ENCODE measurements around the gene ZNF521.
"Not testable (repeated sequence)": the region's sequence is repeated elsewhere in the genome, so short reads cannot be mapped to it uniquely, and the experiment has no call there.

The ZNF521 gene

DNA sequence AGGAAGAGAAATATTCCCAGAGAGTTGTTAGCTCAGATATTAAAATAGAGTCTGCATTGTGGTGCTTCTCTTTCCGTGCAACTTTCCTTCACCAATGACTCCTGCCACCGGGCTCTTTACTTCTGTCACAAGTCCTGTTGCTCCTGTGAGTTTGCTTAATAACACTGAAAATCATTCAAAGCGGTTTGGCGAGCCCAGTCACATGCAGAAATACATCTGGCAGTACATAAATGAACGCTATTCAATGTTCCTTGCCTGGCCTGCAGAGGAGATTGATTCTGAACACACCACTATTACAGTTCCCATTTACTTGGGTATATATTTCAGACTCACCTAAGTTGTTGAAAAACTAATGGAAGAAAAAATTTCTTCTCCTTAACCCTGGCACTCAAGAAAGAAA lies 276.6 kb downstream of the ZNF521 start:
- DNase-seq (ENCODE audit: low spot score), result no peak

GRCh38 chr18:25074925-25075324 lies 277.0 kb downstream of the ZNF521 start:
- DNase-seq (ENCODE audit: low spot score), result no peak

DNA sequence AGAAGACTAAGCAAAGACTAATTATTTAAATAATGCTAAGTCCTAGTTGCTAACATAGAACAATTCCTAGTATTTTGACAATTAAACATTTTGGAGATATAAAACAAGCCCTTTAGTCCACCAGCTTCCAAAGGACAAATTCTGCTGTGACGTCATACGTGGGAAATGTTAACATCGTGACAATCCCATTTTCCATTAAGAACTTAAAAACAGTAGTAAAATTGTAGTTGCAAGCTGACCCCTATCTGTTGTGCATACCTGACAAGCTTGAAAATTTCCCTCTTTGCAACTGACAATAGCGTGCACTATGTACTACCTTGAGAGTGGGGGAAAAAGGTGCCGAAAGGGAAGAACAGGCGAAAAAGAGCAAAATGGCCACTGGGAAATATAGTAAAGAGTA lies 279.8 kb downstream of the ZNF521 start:
- no peak for DNase-seq (ENCODE audit: low spot score)

DNA sequence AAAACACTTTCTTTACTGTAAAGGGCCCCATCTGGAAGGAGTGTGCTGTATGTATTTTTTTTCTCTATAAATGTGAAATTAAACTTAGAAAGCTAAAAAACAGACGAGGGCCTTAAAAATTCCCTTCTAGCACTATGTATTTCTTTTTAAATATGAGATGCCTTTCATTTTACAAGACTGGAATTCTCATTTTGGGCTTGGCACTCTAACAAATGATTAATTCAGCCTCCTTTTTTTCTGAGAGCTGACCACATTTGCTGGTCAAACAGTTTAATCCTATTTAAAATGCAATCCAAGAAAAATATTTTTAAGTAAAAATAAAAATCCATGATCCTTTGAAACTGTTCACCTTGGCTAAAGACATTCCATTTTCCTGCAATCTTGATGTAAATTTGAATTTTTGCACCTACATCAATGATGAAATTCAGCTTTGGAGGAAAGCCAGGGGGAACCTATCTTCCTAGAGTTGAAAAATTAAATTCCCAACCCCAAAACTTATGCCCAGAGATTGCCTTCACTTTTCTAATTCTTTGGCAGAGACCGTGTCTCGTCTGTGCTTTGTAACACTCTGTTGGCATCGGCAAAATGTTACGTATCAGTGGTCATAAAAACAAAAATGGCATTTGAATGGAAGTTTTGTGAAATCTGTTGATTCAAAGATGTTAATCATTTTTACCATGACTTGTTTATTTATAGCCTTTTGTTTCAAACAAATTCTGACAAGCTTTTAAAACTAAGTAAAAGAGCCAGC lies 284.5 kb downstream of the ZNF521 start:
- DNase-seq (ENCODE audit: low spot score), result peak; percentile 41

GRCh38 chr18:25066516-25066915 lies 285.4 kb downstream of the ZNF521 start:
- no peak for DNase-seq (ENCODE audit: low spot score)

GRCh38 chr18:25062720-25063119 lies 289.2 kb downstream of the ZNF521 start:
- DNase-seq (ENCODE audit: low spot score), result no peak

DNA sequence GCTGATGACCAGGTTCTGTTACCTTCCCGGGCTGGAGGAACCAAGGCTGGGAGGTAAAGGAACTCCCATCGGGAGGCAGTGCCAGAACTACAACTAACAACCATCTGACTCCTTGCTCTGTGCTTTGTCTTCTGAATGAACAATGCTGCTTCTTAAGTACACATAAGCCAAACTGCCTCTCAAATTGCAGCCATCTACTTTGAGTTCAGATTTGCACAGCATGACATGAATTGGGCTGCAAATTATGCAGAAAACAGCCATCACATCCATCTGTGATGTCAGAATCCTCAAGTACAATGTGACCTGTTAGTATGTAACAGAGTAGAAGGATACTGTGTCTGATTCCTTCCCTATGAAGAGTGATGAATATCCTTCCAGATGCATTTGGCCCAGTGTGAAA lies 290.6 kb downstream of the ZNF521 start:
- DNase-seq (ENCODE audit: low spot score), result no peak

- no peak for DNase-seq (ENCODE audit: low spot score)
These were observed 293.4 kb downstream of the ZNF521 start for GRCh38 chr18:25058521-25058920.

DNA sequence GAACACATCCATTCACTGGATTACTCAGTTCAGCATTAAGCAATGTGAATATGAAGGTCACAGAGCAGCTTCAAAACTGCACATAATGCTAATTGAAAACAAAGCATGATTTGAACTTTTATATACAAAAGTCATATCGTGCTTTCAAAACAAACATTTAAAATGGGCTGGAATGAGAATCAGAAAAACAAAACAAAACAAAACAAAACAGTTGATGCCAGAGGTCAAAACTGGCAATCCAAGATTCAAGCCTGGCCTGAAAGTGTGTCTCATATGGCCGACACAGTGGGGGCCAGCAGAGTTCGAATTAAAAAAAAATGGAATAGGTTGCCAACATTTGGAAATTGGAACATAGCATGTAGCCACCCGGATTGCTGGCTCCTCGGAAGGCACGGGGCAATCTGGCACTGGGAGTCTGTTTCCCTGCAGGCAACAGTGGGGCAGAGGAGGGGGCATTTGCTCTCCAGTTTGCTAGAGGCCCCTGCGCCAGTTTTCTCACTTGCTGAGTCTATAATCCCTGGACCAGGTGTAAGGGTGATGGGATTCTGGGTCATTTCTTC lies 294.4 kb downstream of the ZNF521 start:
- DNase-seq (ENCODE audit: low spot score), result no peak

DNA sequence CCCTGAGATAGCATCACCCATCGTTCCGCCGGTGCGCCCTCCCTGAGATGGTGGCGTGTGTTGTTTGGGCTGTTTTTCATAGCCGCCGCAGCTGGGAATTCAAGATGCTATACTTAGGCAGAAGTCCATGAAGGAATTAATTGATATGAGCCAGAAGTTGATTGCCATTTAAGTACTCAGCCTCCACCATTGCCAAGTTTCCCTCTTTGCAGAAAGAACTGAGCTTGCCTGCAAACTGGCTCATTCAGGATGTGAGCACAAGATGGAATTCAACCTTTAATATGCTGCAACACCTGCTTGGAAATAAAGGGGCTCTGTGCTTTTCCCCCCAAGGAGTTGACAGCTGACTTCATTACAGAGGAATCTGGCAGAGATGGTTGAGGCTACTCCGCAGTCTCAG lies 295.5 kb downstream of the ZNF521 start:
- no peak for DNase-seq (ENCODE audit: low spot score)

- peak; percentile 29 for DNase-seq (ENCODE audit: low spot score)
These were observed 296.9 kb downstream of the ZNF521 start for GRCh38 chr18:25055076-25055475.

GRCh38 chr18:25053466-25053865 lies 298.5 kb downstream of the ZNF521 start:
- DNase-seq (ENCODE audit: low spot score), result no peak

- DNase-seq (ENCODE audit: low spot score), result no peak
These were observed 299.4 kb downstream of the ZNF521 start for GRCh38 chr18:25052511-25052921.

- DNase-seq (ENCODE audit: low spot score), result no peak
These were observed 301.4 kb downstream of the ZNF521 start for GRCh38 chr18:25050605-25051004.

GRCh38 chr18:25047983-25048382 lies 304.0 kb downstream of the ZNF521 start:
- no peak for DNase-seq (ENCODE audit: low spot score)

DNA sequence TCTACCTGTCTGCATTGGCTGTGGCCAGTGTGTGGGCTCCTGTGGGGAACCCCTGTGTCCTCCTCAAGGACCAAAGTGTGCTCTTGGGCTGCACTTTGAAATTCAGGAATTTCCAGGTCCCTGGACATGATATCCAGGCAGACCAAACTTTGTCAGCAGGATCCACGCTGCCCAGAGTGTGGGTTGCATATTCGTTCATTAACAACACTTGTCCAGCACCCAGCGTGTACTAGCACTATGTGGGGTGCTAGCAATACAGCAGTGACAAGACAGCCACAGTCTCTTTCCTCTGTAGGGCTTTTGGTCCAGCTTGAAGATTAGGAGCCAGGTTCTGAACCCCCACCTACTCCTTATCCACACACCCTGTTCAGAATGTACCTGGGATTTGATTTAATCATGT lies 304.5 kb downstream of the ZNF521 start:
- DNase-seq (ENCODE audit: low spot score), result no peak

DNA sequence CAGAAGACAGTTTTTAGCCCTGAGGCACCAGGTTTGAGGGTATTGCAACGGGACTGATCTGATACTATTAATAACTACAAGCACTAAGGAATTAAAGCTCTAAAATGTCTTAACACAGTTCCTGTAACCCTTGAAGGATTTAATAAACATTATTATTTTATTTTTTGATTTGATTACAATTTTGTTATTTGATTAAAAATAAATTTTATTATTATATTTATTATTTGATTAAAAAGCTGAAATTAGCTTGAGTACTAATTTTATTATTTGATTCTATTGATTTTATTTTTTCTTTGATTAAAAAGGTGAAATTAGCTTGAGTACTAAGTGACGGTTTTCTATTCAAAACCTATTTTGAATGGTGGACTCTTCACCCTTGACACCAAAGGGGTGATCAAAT lies 307.3 kb downstream of the ZNF521 start:
- no peak for DNase-seq (ENCODE audit: low spot score)

GRCh38 chr18:25043104-25043503 lies 308.9 kb downstream of the ZNF521 start:
- no peak for DNase-seq (ENCODE audit: low spot score)

DNA sequence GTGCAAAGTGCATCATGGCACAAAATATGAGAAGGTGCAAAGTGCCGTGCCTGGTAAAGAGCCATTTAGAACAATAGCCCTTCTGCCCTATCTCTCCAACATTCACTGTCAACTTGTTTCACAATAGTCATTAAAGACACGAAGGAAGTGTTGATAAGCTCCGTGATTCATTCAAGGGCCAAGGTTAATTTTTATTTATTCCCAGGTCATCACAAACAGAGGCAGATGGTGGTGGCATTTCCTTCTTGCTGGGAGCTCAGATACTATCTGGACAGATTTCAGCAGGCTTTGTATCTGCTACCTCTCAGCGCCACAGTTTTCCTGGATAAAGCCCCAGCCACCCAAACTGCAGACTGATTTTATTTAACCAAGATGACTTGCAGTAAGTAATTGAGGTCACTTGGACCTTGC lies 309.3 kb downstream of the ZNF521 start:
- no peak for DNase-seq (ENCODE audit: low spot score)

GRCh38 chr18:25039781-25040180 lies 312.2 kb downstream of the ZNF521 start:
- DNase-seq (ENCODE audit: low spot score), result no peak

- no peak for DNase-seq (ENCODE audit: low spot score)
These were observed 313.7 kb downstream of the ZNF521 start for GRCh38 chr18:25038261-25038660.

GRCh38 chr18:25033747-25034471 lies 318.1 kb downstream of the ZNF521 start:
- no peak for DNase-seq (ENCODE audit: low spot score)

DNA sequence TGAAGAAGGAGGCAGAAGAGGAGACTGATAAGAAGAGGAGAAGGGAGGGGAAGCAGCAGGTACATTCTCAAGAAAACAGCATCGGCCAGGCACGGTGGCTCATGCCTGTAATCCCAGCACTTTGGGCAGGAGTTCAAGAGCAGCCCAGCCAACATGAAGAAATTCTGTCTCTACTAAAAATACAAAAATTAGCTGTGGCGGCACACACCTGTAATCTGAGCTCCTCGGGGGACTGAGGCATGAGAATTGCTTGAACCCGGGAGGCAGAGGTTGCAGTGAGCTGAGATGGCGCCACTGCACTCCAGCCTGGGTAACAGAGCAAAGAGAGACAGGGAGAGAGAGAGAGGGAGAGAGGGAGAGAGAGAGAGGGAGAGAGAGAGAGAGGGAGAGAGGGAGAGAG lies 318.8 kb downstream of the ZNF521 start:
- not testable (repeated sequence) for DNase-seq (ENCODE audit: low spot score)

Measured in AG20443 (cell line).